ENCODE results near the gene MLKL. TPM values are rescaled to one million over a fixed set of nuclear protein-coding genes. Genes with fewer than 3 reads are reported as not detected.

The MLKL gene
- polyA plus RNA-seq, 1 experiment, result 4.4 TPM

- H3K4me3 ChIP-seq (ENCODE audit: low read depth, low read length), result no peak overlapping the region
- CTCF ChIA-PET, result interaction anchor here (0.8 to 3.5 kb wide), 4 partner anchors 9 to 142 kb away, joined by 3 to 14 read pairs (median 6); no protein-coding TSS in a partner anchor
- H3K36me3 ChIP-seq (ENCODE audit: control insufficient read depth, insufficient read depth, low read length), result no peaks in the 10 kb centered on the region
- H3K27me3 ChIP-seq (ENCODE audit: control insufficient read depth, insufficient read depth, low read length), result peaks cover 4% of the 10 kb centered on the region
- DNase-seq (ENCODE audit: low read depth), result no peak
- TF ChIP-seq CTCF (IDR thresholded peaks at IDR 0.05; ENCODE audit: insufficient read depth, low read depth, low read length), result no peak
- POLR2A ChIA-PET, result no interaction called here
Observed at GRCh38 chr16:74720579-74720978, 19.9 kb upstream of the MLKL start.

DNA sequence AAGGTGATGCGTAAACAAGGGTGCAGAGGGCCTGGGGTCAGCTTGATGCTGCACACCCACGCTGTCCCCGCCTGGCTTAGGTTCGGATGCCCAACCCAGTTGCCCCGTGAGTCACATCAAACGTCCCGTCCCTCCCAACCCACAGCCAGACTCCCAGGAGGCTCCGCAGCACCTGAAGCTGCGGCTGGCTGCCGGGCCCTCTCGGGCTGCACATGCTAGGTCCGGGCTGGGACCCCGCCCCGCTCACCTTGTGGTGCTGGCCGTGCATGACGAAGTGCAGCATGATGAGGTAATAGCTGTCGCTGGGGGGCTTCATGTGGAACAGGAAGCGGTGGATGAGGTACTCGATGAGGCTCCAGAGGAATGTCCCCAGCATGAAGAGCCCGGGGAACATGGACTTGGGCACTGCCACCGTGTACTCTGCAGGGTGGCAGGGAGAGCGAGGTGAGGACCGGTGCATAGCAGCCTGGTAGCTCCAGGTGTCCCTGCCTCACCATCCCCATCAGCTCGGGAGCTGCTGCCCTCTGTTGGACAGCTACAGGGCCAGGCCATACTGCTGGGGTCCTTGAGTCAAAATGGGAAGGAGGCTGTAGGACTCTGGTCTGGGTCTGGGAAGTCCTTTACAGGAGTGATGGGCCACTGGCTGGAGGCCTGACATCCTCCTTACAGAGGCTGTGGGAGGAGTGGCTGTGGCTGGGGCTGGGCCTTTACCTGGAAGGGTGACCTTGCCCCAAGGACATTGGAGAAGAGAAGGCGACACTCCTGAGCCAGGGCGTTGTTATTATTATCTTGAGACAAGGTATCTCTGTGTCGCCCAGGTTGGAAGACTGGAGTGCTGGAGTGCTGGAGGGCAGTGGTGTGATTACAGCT is 18.3 kb upstream of the MLKL start:
- no peak overlapping the region for H3K4me3 ChIP-seq (ENCODE audit: low read depth, low read length)
- POLR2A ChIA-PET, result no interaction called here
- no peaks in the 10 kb centered on the region for H3K36me3 ChIP-seq (ENCODE audit: control insufficient read depth, insufficient read depth, low read length)
- DNase-seq (ENCODE audit: low read depth), result no peak
- CTCF ChIA-PET, result interaction anchor here (0.6 to 3.5 kb wide), 3 partner anchors 94 to 144 kb away, joined by 3 to 14 read pairs (median 3); no protein-coding TSS in a partner anchor
- no peak for TF ChIP-seq CTCF (IDR thresholded peaks at IDR 0.05; ENCODE audit: insufficient read depth, low read depth, low read length)
- H3K27me3 ChIP-seq (ENCODE audit: control insufficient read depth, insufficient read depth, low read length), result peaks cover 4% of the 10 kb centered on the region

- Histone ChIP-seq H3K4me3 (ENCODE audit: low read depth, low read length) (no peak overlapping the region), H3K27me3 (ENCODE audit: control insufficient read depth, insufficient read depth, low read length) (peaks cover 4% of the 10 kb centered on the region), H3K36me3 (ENCODE audit: control insufficient read depth, insufficient read depth, low read length) (no peaks in the 10 kb centered on the region)
- TF ChIP-seq CTCF (IDR thresholded peaks at IDR 0.05; ENCODE audit: insufficient read depth, low read depth, low read length), result no peak
- ChIA-PET POLR2A (no interaction called here), CTCF (interaction anchor here (3.5 kb wide), 1 partner anchor 144 kb away, joined by 14 read pairs; no protein-coding TSS in a partner anchor)
- no peak for DNase-seq (ENCODE audit: low read depth)
Observed at GRCh38 chr16:74718140-74718539, 17.5 kb upstream of the MLKL start.

DNA sequence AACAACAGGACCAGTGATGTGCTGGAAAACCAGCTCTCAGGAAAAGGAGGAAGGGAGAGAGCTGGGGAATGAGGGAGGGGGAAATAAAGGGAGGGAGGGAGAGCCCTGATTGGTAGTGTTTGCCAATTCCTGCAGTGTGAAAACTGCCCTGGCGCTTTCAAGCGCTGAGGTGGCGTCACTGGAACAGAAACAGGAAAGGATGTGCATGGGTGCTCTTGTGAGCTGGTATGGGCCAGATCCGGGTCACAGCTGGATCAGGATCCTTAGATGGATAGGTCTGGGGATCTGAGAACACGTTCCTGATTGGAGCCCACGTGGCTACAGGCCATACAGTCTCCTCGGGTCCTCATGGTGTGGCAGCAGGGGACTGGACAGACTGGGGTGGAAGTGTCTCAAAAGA is 16.7 kb upstream of the MLKL start:
- no peak overlapping the region for H3K4me3 ChIP-seq (ENCODE audit: low read depth, low read length)

More for the DNA sequence above, 16.7 kb upstream of the MLKL start:
- no peak for DNase-seq (ENCODE audit: low read depth)
- TF ChIP-seq CTCF (IDR thresholded peaks at IDR 0.05; ENCODE audit: insufficient read depth, low read depth, low read length), result no peak
- POLR2A ChIA-PET, result no interaction called here
- CTCF ChIA-PET, result interaction anchor here (2.2 kb wide), 1 partner anchor 145 kb away, joined by 11 read pairs; no protein-coding TSS in a partner anchor
- no peaks in the 10 kb centered on the region for H3K36me3 ChIP-seq (ENCODE audit: control insufficient read depth, insufficient read depth, low read length)
- H3K27me3 ChIP-seq (ENCODE audit: control insufficient read depth, insufficient read depth, low read length), result peaks cover 4% of the 10 kb centered on the region

All from BJ (cell line).